Prostate gland (tissue), 1 donor: Measurements from ENCODE around the gene CCDC107.

ENCODE experiments used
- POLR2A ChIP-seq: fragments of 450-650 bp; IDR thresholded peaks from one replicate; pipeline ENCODE4 v1.6.1; 2016; ENCODE audit warnings: antibody characterized with exemption, mild to moderate bottlenecking
- POLR2AphosphoS5 ChIP-seq: sonication (generic); formaldehyde crosslinking; IDR thresholded peaks from one replicate; pipeline ENCODE4 v1.6.1; 2017; ENCODE audit warnings: antibody characterized with exemption

GRCh38 chr9:35702696-35703095 is 44.6 kb downstream of the CCDC107 start:
- TF ChIP-seq POLR2AphosphoS5: no peak
- TF ChIP-seq POLR2A: no peak
